ENCODE measurements around the gene ATAD3B.

Gene ATAD3B

GRCh38 chr1:1536019-1536937 is 64.7 kb downstream of the ATAD3B start:
- no peak for DNase-seq

GRCh38 chr1:1536938-1537546 is 65.5 kb downstream of the ATAD3B start:
- DNase-seq, result no peak

GRCh38 chr1:1537626-1538250 is 66.2 kb downstream of the ATAD3B start:
- no peak for DNase-seq

- DNase-seq, result no peak
Observed at GRCh38 chr1:1538334-1538733, 66.8 kb downstream of the ATAD3B start.

GRCh38 chr1:1538989-1539309 is 67.4 kb downstream of the ATAD3B start:
- DNase-seq, result no peak

- no peak for DNase-seq
Observed at GRCh38 chr1:1539310-1540089, 67.9 kb downstream of the ATAD3B start.

GRCh38 chr1:1540090-1540817 is 68.7 kb downstream of the ATAD3B start, which contains the start of gene TMEM240:
TSS of gene TMEM240 (minus strand) at chr1:1540624. CDS start at chr1:1540346, 278 bp downstream.
- DNase-seq, result no peak

GRCh38 chr1:1540818-1541628 is 69.5 kb downstream of the ATAD3B start:
- DNase-seq, result no peak

- no peak for DNase-seq
Observed at GRCh38 chr1:1541956-1542765, 70.6 kb downstream of the ATAD3B start.

GRCh38 chr1:1542766-1543705 is 71.5 kb downstream of the ATAD3B start:
- no peak for DNase-seq

GRCh38 chr1:1543706-1544099 is 72.1 kb downstream of the ATAD3B start:
- no peak for DNase-seq

GRCh38 chr1:1544544-1544943 is 73.0 kb downstream of the ATAD3B start:
- no peak for DNase-seq
